Stimulated activated CD8-positive, alpha-beta memory T cell treated with anti-CD3 and anti-CD28 coated beads, Interleukin-15, amount 100 ng/mL, for 4 hours (primary cell): ENCODE measurements around the gene MARVELD3.
"Not testable (repeated sequence)": the region's sequence is repeated elsewhere in the genome, so short reads cannot be mapped to it uniquely, and the experiment has no call there.

Experiments used
- DNase-seq, 2 donors: peaks; one replicate each; pipeline ENCODE4 v3.0.0-alpha.2; 2020; ENCODE audit warnings: low read depth in 2 of 2

Gene MARVELD3

DNA sequence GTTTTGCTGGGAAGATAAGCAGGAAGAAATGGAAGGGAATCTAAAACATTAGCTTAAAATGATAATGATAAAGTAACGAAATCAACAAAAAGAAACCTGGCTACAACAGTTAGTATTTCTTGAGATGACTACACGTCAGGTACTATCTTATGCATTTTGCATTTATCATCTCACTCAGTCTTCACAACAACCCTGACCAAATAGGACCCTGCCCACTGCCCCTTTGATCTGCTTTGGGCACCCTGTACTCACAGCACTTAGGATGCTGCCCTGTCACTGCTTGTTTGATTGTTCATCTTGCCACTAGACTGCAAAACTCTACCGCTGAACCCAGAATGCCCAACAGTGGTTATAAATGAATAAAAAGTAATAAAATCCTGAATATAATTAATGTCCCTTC is 45.2 kb downstream of the MARVELD3 start:
- DNase-seq: no peak

DNA sequence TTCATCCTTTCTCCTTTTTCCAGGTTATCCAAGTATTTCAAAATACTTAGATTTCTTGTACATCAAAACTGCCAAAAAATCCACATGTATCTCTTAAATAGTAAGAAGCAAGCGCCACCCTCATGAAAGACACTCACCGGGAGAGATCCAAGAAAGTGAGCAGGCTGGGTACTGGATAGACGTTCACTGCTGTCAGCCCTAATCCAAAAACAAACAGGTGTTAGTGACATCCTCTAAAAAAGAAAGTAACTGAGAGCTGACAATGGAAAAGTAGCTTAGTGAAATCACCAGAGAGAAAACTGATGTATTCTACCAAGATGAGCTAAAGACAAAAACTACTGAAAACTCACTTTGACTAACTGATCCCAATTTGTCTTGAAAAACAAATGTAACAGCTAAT is 46.1 kb downstream of the MARVELD3 start:
- DNase-seq: no peak

DNA sequence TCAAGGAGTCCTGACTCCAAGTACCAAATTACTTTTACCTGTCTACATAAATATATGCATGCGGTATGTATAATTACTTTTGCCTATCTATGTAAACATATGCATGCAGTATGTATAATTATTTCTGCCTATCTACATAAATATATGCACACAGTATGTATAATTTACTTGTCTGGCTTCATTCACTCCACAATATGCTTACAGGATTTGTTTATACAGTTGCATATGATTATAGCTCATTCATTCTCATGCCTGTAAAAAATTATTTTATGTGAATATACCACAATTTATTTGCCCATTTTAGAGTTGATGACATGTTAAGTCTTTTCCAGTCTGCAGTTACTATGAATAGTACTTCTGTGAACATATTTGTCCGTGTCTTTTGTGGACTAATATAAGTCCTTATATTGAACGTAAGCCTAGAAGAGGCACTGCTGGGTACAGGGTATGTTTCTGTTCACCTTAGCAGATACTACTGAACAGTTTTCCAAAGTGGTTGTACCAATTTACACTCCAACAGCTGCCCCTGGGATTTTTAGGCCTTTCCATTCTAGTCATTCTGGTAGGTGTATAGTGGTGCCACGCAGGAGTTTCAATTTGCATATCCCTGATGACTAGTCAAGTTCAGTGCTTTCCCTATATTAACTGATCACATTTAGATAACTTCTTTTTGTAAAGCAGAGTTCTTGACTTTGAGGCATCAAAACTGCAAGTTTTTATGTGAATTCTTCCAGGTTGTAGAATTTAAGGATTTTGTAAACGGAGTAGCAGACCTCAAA is 47.0 kb downstream of the MARVELD3 start:
- no peak for DNase-seq

DNA sequence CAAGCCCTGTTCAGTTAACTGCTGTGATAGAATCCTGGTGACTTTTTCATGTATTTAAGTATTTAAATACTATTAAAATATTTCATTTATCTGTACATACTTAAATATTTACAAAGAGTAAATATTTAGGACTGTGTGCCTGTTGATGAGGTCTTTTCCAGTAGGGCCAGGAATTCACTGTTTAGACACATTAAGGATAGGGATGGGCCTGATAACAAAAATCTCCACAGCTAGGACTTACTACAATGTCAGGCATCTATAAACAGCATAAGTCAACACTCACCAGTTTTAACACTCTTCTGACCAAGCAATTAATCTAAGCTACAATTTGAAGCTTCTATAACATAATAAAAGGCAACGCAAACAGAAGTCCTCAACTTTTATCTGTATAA is 47.6 kb downstream of the MARVELD3 start:
- no peak for DNase-seq

DNA sequence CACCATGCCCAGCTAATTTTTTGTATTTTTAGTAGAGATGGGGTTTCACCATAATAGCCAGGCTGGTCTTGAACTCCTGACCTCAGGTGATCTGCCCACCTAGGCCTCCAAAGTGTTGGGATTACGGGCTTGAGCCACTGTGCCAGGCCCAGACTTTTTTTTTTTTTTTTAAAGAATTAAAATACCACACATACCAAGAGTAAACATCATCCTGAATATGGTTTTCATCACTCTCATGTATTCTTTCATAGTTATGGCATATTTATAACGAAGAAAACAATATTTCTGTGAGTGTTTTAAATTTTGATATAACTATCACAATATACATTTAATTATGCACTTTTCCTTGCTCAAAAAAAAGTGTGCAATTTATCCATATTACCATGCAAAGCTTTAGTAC is 48.2 kb downstream of the MARVELD3 start:
- DNase-seq: no peak

DNA sequence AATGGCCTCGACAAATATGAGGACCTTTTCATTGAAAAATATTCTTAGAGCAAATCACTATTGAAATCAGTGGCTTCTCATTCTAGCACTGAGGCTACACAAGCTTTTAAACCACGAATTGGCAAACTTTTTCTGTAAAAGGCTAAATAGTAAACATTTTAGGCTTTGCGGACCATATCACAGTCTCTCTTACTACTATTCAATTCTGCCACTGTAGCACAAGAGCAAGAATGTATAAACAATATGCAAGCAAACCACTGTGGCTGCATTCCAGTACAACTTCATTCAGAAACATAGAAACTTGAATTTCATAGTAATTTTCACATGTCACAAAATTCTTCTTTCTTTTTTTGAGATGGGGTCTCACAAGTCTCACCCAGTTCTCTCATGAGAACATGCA is 49.4 kb downstream of the MARVELD3 start:
- no peak for DNase-seq

DNA sequence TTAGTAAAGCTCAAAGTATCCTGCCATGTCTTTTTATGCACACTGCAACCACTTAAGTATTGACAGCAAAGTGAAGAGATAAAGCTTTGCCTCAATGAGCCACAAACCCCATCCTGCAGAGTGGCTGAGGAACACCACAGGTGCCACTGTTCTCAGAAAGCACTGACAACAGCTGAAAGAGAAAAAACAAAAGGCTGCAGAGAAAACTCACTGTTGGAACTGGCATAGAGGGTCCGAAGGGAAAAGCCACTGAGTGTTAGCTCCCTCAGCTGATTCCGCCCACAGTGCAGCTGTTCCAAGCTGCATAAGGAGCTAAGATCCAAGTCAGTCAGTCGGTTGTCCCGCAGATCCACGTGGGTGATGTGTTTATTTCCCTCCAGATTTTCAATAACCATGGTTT is 50.3 kb downstream of the MARVELD3 start:
- DNase-seq: no peak

DNA sequence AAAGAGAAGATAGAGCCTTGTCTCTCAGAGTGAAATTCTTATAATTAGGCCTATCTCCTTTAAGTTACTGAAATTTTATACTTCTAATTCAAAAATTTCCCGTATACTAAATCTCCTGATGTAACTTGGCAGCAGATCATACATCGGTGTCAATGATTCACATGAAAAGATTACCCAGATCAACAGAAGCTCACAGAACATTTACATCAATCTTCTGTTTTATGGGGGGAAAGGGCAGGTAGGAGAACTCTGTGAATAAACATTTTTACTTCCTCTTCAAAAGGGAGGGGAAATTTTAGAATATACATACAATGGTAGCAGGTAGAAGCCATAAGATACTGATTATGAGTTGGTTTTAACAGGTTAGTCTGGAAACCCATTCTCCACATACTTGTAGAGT is 55.4 kb downstream of the MARVELD3 start:
- DNase-seq: no peak

DNA sequence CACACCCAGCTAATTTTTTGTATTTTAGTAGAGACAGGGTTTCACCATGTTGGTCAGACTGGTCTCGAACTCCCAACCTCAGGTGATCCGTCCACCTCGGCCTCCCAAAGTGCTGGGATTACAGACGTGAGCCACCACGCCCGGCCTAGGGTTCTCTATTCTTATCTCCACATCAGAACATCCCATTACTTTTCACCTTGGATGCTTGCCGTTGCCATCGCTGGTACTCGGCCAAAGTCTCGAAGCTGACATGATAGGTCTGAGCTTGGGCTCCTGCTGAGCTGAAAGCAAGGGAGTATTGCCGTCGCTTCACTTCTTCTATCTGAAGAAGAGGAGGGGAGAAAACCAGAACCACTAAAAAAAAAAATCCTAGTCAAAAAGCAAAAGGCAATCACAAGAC is 58.3 kb downstream of the MARVELD3 start:
- DNase-seq: not testable (repeated sequence)
